OCI-LY7 (cell line): ENCODE results near the gene ASH1L.
"Not testable (repeated sequence)": the region's sequence is repeated elsewhere in the genome, so short reads cannot be mapped to it uniquely, and the experiment has no call there.

Experiments used
- EZH2phosphoT487 ChIP-seq: fragments of 200-600 bp; sonication (generic); IDR thresholded peaks from 2 replicates; pipeline ENCODE4 v1.6.1; 2018; ENCODE audit warnings: low read depth, borderline replicate concordance, mild to moderate bottlenecking, mixed run types, antibody characterized with exemption, low read length, moderate library complexity, mixed read lengths
- TF ChIP-seq, protein P1 (sequence below): fragments of 200-600 bp; sonication (generic); conservative IDR thresholded peaks from 2 replicates; pipeline ENCODE4 v1.5.1; 2014; ENCODE audit warnings: mild to moderate bottlenecking, antibody characterized with exemption, low read length, moderate library complexity, mixed read lengths

GRCh38 chr1:155589282-155589681 lies 26.7 kb upstream of the ASH1L start:
- TF ChIP-seq EZH2phosphoT487 = not testable (repeated sequence)
- TF ChIP-seq, protein P1, sequence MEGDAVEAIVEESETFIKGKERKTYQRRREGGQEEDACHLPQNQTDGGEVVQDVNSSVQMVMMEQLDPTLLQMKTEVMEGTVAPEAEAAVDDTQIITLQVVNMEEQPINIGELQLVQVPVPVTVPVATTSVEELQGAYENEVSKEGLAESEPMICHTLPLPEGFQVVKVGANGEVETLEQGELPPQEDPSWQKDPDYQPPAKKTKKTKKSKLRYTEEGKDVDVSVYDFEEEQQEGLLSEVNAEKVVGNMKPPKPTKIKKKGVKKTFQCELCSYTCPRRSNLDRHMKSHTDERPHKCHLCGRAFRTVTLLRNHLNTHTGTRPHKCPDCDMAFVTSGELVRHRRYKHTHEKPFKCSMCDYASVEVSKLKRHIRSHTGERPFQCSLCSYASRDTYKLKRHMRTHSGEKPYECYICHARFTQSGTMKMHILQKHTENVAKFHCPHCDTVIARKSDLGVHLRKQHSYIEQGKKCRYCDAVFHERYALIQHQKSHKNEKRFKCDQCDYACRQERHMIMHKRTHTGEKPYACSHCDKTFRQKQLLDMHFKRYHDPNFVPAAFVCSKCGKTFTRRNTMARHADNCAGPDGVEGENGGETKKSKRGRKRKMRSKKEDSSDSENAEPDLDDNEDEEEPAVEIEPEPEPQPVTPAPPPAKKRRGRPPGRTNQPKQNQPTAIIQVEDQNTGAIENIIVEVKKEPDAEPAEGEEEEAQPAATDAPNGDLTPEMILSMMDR = not testable (repeated sequence)
